Activated CD8-positive, alpha-beta memory T cell treated with anti-CD3 and anti-CD28 coated beads for 1 hour (primary cell): ENCODE results near the gene ABCA10.
"Not testable (repeated sequence)": the region's sequence is repeated elsewhere in the genome, so short reads cannot be mapped to it uniquely, and the experiment has no call there.

Experiments
- DNase-seq, 2 donors: peaks; one replicate each; pipeline ENCODE4 v3.0.0-alpha.2; 2020; ENCODE audit warnings: low read depth in 1 of 2; ENCODE audit errors: extremely low read depth in 1 of 2

ABCA10 gene

GRCh38 chr17:69231521-69231920 lies 2.9 kb upstream of the ABCA10 start:
- DNase-seq, result no peak

GRCh38 chr17:69230939-69231338 lies 2.3 kb upstream of the ABCA10 start:
- DNase-seq, result no peak

DNA sequence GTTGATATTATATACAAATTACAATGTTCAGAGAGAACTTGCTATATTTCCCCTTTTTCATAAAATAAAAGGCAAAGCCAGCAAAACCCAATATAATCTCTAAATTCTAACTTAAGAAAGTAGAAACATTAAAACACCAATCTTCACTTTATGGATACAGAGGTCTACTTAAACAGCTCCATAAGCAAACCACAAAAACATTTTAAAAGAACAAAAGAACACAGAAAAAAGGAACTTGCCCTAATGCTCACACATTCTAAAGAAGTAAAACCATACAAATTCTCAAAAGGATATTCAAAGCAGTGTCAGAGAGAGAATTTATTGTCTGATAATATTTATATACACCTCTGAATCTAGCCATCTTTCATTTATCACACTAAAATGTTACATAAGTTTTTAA lies 606 bp downstream of the ABCA10 start:
- DNase-seq, result no peak

- no peak for DNase-seq
These were observed 1.1 kb downstream of the ABCA10 start for GRCh38 chr17:69227541-69227940.

GRCh38 chr17:69223809-69224208 lies 4.8 kb downstream of the ABCA10 start:
- no peak for DNase-seq

GRCh38 chr17:69222707-69223258 lies 5.8 kb downstream of the ABCA10 start:
- no peak for DNase-seq

GRCh38 chr17:69220098-69220497 lies 8.5 kb downstream of the ABCA10 start:
- DNase-seq, result no peak

- DNase-seq, result no peak
These were observed 9.6 kb downstream of the ABCA10 start for GRCh38 chr17:69218986-69219385.

DNA sequence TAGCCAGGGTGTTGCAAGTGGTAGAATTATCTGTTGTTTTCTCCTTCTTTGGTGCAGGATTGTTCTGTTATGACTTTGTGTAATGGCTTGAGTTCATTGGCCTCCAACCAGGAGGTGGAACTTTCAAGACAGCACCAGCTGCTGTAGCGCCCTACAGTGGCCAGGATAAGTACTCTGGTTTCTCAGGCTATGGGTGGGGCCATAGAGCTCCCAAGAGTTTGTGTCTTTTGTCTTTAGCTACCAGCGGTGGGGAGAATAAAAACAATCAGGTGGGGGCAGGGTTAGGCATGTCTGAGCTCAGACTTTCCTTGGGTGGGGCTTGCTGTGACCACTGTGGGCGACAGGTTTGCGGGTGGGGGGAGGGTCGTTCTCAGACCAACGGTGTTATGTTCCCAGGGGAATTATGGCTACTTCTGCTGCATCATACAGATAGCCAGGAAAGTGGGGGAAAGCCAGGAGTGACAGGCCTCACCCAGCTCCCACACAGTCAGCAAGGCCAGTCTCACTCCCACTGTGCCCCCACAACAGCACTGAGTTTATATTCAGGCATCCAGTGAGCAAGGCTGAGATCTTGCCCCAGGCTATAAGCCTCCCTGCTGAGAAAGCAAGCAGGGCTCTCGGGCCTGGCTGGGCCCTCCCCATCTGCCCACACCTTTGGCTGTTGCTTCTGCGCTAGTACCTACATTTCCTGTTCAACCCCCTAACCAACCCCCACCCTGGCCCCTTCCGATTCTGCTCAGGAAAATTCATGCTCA lies 15.4 kb downstream of the ABCA10 start:
- no peak for DNase-seq

- DNase-seq, result no peak
These were observed 20.0 kb downstream of the ABCA10 start for GRCh38 chr17:69208640-69209039.

- DNase-seq, result no peak
These were observed 21.5 kb downstream of the ABCA10 start for GRCh38 chr17:69207151-69207550.

DNA sequence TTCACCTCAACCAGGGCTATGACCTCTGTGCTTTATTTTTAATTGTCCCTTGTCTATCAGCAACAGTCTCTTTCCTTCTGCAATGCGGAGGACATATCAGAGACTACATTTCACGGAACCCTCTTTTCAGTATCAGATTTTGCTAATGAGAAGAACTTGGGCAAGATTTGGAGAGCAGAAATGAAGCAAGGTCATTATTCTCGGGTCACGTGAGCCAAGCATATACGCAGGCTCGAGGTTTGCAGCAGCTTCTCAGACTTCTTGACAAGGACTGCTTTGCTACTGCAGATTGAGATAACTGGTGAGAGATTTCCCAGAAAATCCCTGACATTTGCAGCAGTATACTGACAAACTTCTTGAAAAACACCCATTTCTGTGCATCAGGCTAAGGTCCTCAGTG lies 30.4 kb downstream of the ABCA10 start:
- no peak for DNase-seq

DNA sequence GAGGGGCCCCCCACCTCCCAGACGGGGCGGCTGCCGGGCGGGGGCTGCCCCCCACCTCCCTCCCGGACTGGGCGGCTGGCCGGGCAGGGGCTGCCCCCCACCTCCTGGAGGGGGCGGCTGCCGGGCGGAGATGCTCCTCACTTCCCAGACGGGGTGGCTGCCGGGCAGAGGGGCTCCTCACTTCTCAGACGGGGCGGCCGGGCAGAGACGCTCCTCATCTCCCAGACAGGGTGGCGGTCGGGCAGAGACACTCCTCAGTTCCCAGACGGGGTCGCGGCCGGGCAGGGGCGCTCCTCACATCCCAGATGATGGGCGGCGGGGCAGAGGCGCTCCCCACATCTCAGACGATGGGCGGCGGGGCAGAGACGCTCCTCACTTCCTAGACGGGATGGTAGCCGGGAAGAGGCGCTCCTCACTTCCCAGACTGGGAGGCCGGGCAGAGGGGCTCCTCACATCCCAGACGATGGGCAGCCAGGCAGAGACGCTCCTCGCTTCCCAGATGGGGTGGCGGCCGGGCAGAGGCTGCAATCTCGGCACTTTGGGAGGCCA lies 32.4 kb downstream of the ABCA10 start:
- not testable (repeated sequence) for DNase-seq

DNA sequence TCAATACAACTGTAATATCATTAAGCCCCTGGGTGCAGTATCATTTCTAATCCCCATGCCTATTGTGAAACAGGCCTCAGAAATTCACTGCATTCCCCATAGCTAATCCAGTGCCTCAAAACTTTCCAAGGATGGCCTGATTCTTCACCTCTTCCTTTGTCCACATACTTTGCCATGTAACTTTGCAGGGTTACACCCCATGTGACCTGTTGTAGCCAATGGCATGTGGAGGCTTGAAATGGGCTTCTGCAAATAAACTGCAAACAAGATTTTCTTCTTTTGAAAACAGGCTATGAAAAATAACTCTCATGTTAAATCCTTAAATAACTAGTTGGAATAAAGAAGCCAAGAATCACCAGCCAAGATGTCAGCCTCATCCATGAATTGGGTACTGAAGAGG lies 35.9 kb downstream of the ABCA10 start:
- no peak for DNase-seq

DNA sequence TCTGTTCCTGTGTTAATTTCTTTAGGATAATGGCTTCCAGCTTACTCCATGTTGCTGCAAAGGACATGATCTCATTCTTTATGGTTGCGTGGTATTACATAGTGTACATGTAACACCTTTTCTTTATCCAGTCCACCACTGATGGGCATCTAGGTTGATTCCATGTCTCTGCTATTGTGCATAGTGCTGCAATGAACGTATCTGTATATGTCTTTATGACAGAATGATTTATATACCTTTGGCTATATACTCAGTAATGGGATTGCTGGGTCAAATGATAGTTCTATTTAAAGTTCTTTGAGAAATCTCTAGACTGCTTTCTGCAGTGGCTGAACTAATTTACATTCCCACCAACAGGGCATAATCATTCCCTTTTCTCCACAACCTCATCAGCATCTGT lies 39.8 kb downstream of the ABCA10 start:
- no peak for DNase-seq

- DNase-seq, result no peak
These were observed 40.6 kb downstream of the ABCA10 start for GRCh38 chr17:69188064-69188463.

DNA sequence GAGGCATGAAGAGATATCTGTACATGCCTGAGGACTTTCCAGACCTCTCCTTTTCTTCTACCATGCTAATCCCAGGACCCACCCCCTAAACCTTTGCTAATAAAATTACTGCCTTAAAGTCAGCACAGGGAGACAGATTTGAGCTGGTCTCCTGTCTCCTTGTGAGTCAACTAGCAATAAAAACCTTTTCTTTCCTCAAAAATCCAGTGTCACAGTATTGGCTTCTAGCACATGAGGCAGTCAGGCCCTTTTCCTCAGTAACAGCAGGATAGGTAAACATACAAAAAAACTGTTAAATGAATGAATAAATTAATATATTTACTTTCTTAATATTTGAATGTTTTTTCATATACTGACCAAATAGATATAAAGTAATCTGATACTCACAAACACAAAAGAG lies 41.3 kb downstream of the ABCA10 start:
- DNase-seq, result no peak

- DNase-seq, result no peak
These were observed 49.2 kb downstream of the ABCA10 start for GRCh38 chr17:69179227-69179952.

DNA sequence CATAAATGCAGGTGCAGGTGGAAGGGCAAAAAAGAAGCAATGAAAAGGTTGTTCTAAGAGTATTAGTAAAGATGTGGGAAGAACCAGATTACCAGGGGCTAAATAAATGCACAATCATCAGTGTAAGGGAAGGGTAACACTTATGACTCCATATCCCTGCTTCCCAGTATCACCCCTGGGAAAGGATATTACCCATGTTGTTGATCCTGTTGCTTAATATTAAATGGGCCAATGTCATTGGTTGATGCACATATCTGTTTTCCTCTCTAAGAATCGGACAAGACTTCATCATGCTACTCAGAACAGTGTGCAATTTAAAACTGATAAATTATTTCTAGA lies 52.2 kb downstream of the ABCA10 start:
- DNase-seq, result no peak

- no peak for DNase-seq
These were observed 52.8 kb downstream of the ABCA10 start for GRCh38 chr17:69175625-69176456.

DNA sequence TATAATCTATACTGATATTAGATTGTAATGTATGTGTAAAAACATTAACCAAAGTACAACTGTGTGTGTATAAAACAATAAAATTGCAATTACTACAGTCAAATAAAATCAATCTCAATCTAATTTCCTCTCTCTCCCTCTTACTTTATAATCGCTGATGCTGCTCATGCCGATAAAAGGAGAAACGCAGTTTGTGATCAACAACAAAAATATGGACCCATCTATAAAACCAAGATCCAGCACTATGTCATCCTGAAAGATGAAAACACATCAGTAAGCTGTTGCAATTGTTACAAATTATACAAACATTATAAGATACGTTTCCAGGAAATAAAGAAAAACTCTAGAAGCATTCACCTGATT lies 53.4 kb downstream of the ABCA10 start:
- no peak for DNase-seq
